Medulla oblongata (tissue), 1 donor: ENCODE data around the gene AMPD1.

ENCODE experiments used
- DNase-seq: peaks from one replicate; pipeline ENCODE4 v3.0.0-alpha.2; 2015; ENCODE audit errors: extremely low spot score

The AMPD1 gene

GRCh38 chr1:114700036-114700600 is 4.8 kb upstream of the AMPD1 start:
- no peak for DNase-seq

DNA sequence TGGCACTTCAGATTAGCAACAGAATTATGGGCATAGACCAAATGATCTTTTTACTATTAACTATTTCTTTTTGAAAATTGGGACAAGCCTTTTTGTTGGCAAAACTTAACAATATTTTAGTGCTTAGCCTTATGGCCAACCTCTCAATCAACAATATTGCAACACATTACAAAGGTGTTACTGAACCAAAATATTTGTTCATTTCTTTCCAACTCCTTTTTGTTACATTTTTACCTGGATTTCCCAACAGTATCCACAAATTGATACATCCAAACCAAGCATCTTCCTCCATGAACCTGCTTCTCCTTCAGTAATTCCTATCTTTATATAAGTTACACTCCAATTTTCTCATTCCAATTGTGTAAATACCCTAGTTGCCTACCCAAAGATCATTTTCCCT is 1.5 kb upstream of the AMPD1 start:
- DNase-seq = no peak

GRCh38 chr1:114694540-114695310 is 621 bp downstream of the AMPD1 start:
- DNase-seq = no peak

DNA sequence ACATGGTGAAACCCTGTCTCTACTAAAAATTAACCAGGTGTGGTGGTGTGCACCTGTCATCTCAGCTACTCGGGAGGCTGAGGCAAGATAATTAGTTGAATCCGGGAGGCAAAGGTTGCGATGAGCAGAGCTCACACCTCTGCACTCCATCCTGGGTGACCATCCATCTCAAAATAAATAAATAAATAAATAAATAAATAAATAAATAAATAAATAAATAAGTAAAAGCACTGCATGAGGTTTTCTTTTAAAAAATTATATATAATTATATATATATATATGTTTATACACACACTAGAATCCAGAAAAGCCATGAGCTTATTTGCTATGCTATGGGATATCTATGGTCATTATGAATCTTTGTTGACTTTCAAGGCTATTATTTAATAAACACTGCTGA is 2.4 kb downstream of the AMPD1 start:
- no peak for DNase-seq

DNA sequence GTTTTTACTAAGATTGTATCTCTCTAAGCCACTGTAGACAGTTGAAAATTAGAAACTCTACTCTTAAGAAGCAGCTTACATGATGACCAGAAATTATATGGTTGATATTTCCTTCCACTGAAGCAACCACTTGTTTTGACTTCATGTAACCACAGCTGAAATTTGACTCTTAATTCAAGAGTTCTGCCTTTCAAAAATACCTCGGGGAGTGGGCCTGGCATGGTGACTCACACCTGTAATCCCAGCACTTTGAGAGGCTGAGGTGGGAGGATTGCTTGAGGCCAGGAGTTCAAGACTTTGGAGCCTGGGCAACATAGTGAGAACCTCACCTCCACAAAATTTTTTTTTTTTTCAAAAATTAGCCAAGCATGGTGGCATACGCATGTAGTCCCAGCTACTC is 4.3 kb downstream of the AMPD1 start:
- no peak for DNase-seq

DNA sequence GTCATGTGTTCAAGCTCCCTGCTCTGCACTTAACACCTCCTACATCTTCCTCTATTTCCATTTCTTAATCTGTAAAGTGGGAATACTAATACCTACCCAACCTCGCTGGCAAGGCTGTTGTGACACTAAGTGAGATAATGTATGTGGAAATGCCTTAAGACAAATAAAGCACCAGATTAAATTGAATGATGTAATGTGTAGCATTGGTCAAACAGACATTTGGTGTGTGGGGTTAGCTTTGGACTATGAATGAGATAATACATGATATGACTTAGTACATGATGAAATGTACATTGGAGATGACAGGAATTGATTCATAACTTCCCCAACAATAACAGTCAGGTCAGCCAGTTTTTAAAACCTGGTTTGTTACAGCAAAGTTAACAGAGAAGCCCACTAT is 5.2 kb downstream of the AMPD1 start:
- DNase-seq = no peak

- DNase-seq = no peak
Observed at GRCh38 chr1:114688526-114688925, 6.8 kb downstream of the AMPD1 start.

DNA sequence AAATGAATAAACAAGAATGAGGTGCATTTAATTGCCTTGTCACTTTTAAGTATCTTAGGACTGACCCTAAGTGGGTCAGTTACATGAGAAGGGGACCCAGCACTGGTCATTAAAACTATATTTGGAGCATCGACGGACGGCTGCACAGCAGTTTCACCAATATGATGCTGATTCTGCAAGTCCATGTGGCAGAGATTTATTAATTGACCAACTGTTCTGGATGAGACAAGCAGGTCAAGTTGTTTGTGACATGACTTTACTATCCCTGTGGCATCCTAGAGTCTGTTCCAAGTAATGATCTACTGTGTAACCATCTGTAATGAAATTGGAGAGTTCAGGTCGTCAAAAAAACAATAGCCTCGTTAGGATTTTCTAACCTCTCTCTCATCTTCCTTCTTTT is 9.5 kb downstream of the AMPD1 start:
- no peak for DNase-seq

DNA sequence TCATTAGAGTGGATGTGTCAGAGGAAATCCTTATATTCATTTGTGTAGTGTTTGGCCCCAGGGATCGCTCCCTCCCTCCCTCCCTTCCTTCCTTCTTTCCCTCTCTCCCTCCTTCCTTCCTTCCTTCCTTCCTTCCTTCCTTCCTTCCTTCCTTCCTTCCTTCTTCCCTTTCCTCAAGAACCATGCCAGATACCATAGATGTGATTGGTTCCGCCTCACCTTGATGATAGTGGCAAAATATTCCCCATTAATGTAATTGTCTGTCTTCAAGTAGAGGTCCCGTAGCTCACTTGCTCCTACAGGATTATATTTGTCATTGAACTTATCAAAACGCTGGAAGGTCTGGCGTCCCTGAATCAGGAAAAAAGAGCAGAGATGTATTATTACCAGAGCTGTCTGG is 17.7 kb downstream of the AMPD1 start:
- no peak for DNase-seq

- no peak for DNase-seq
Observed at GRCh38 chr1:114676115-114676514, 19.2 kb downstream of the AMPD1 start.

GRCh38 chr1:114671939-114672275 is 23.4 kb downstream of the AMPD1 start:
- DNase-seq = no peak

DNA sequence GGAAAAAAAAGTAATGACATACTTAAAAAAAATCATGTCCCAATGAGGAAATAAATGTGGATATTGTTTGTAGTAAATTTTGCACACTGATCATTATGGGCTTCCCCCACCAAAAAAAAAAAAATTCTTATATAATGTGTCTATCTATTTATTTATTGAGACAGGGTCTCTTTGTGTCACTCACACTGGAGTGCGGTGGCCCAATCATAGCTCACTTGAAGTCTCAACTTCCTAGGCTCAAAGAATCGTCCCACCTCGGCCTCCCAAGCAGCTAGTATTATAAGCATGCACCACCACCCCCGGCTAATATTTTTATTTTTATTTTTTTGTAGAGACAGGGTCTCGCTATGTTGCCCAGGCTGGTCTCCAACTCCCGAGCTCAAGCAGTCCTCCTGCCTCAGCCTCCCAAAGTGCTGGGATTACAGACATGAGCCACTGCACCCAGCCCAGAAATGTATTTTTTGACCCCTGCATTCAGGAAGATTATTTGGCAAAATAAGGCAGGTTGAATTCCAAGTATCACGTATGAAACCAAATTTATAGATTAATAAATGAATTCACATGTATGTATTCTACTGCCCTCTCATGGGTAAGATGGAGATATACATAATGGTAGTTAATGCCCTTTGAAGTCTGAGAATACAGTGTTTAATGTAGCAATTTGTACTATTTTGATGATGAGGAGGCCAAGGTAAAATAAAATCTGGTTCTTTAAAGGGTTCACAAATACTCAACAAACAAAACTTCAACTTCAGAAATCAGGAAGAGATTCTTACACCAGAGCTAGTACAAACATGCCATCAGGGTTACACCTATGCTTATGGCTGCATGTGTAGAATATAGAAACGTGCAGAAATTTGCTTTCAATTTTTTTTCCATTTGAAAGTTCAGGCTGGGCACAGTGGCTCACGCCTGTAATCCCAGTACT is 24.1 kb downstream of the AMPD1 start:
- DNase-seq = no peak

- peak; percentile 93 for DNase-seq
Observed at GRCh38 chr1:114670083-114671010, 25.0 kb downstream of the AMPD1 start.

GRCh38 chr1:114669562-114670082 is 25.7 kb downstream of the AMPD1 start, which contains the start of gene DENND2C:
TSS of gene DENND2C (minus strand) at chr1:114670049. CDS start at chr1:114625984, 44,065 bp downstream.
- no peak for DNase-seq

- DNase-seq = no peak
Observed at GRCh38 chr1:114668784-114669561, 26.4 kb downstream of the AMPD1 start.

- no peak for DNase-seq
Observed at GRCh38 chr1:114668373-114668772, 27.0 kb downstream of the AMPD1 start.

DNA sequence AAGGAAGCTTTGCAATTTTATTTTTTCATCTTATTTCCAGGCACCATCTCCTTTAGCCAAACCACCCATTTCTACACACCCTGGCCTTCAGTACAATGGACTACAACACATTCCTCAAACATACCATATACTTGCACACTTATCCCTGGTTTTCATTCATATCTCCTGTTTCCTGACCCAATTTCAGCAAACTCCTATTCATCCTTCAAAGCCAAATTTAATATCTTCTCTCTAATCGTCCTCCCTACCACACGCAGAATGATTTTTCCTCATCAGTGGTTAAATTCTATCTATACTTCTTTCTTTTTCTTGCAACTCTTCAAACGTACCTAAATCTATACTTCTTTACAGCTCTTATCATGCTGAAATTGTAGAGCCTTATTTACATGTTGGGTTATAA is 28.4 kb downstream of the AMPD1 start:
- DNase-seq = no peak

- DNase-seq = no peak
Observed at GRCh38 chr1:114660238-114660637, 35.1 kb downstream of the AMPD1 start.

- DNase-seq = no peak
Observed at GRCh38 chr1:114651893-114652292, 43.5 kb downstream of the AMPD1 start.

DNA sequence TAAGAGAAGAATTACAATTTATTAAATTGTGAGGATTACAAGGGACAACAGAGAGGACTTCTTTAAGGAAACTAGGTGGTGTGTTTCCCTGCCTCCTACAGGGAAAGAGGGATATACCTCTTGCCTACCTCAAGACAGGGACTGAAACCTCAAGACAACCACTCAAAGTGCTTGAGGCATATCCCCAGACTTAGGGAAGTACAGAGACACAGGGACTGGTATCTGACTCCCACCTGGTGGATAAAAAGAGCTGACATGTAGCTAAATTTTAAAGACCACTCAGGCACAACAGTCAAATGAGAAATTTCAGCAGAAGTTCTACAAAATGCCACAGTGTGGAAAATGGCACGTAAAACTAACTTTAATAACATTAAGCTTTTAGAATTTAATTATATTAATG is 46.8 kb downstream of the AMPD1 start:
- DNase-seq = no peak
